K562 (cell line): ENCODE measurements around the gene PARP9. TPM values are rescaled to one million over a fixed set of nuclear protein-coding genes. Genes with fewer than 3 reads are reported as not detected.

Experiments used
- CREB3L1 ChIP-seq: fragments of 450-650 bp; IDR thresholded peaks from 2 replicates; pipeline ENCODE4 v1.6.1; 2014; ENCODE audit warnings: low read depth, mild to moderate bottlenecking, moderate library complexity, borderline replicate concordance
- E2F8 ChIP-seq: fragments of 450-650 bp; IDR thresholded peaks from 2 replicates; pipeline ENCODE4 v1.7.1; 2018; ENCODE audit warnings: mild to moderate bottlenecking, low read depth; ENCODE audit not compliant: partially characterized antibody
- GTF2F1 ChIP-seq: IDR thresholded peaks from 2 replicates; pipeline ENCODE4 v1.6.1; 2011; ENCODE audit warnings: low read depth, low read length, improper control_type of control experiment
- HEY1 ChIP-seq: fragments of 250-450 bp; sonication (Bioruptor Pico); IDR thresholded peaks from 2 replicates; pipeline ENCODE4 v1.5.0; 2020; ENCODE audit warnings: mild to moderate bottlenecking, moderate library complexity, borderline replicate concordance
- HMGN3 ChIP-seq: IDR thresholded peaks from 2 replicates; pipeline ENCODE4 v1.6.1; 2011; ENCODE audit warnings: borderline replicate concordance, low read depth, mild to moderate bottlenecking, mixed read lengths, low read length; ENCODE audit not compliant: insufficient read length; ENCODE audit errors: extremely low read depth
- HNRNPL ChIP-seq: fragments of 200-400 bp; formaldehyde crosslinking; IDR thresholded peaks from 2 replicates; pipeline ENCODE4 v1.6.1; 2017; ENCODE audit warnings: low read depth, mild to moderate bottlenecking, low read length
- HSF4 ChIP-seq: fragments of 250-450 bp; sonication (Bioruptor Pico); IDR thresholded peaks from 2 replicates; pipeline ENCODE4 v2.1.2; 2022; ENCODE audit warnings: mild to moderate bottlenecking, moderate library complexity, borderline replicate concordance
- IFI16 ChIP-seq: fragments of 250-450 bp; sonication (Bioruptor Pico); IDR thresholded peaks from 2 replicates; pipeline ENCODE4 v2.1.2; 2022; ENCODE audit warnings: mild to moderate bottlenecking, inconsistent platforms
- NR2C2 ChIP-seq, 2 experiments: fragments of 200-800 bp in 1 of 2; sonication (Bioruptor generic) in 1 of 2; sonication (generic) in 1 of 2; formaldehyde crosslinking in 1 of 2; IDR thresholded peaks; 2 replicates each; pipeline versions ENCODE4 v1.6.1 to v1.8.0; 2016 to 2022; ENCODE audit warnings: mild to moderate bottlenecking in 1 of 2, missing compliant biosample characterization in 1 of 2, missing genetic modification characterization in 1 of 2, missing genetic modification reagents in 1 of 2
- PRDM10 ChIP-seq: fragments of 450-650 bp; IDR thresholded peaks from 2 replicates; pipeline ENCODE4 v1.6.1; 2018; ENCODE audit not compliant: partially characterized antibody
- PRMT5 ChIP-seq: sonication (generic); formaldehyde crosslinking; IDR thresholded peaks from 2 replicates; pipeline ENCODE4 v1.5.0; 2020; ENCODE audit warnings: missing genetic modification reagents
- PURB ChIP-seq: sonication (generic); formaldehyde crosslinking; IDR thresholded peaks from 2 replicates; pipeline ENCODE4 v1.9.0; 2021; ENCODE audit warnings: low read depth, mild to moderate bottlenecking, missing genetic modification reagents
- SETDB1 ChIP-seq: IDR thresholded peaks from one replicate; pipeline ENCODE4 v1.6.1; 2012; ENCODE audit warnings: low read length, control low read depth, inconsistent platforms
- SMAD1 ChIP-seq: fragments of 150-350 bp; IDR thresholded peaks from 2 replicates; pipeline ENCODE4 v1.6.1; 2014; ENCODE audit warnings: low read length, low read depth; ENCODE audit not compliant: partially characterized antibody
- TGIF2 ChIP-seq: sonication (generic); formaldehyde crosslinking; IDR thresholded peaks from 2 replicates; pipeline ENCODE4 v1.8.1; 2022; ENCODE audit warnings: mild to moderate bottlenecking, missing genetic modification reagents, moderate library complexity
- ZFP91 ChIP-seq: sonication (generic); formaldehyde crosslinking; IDR thresholded peaks from 2 replicates; pipeline ENCODE4 v1.8.0; 2022; ENCODE audit warnings: mild to moderate bottlenecking, missing genetic modification reagents
- ZNF507 ChIP-seq: conservative IDR thresholded peaks from 2 replicates; pipeline ENCODE4 v1.6.1; 2017; ENCODE audit warnings: missing genetic modification characterization, missing compliant biosample characterization
- polyA plus RNA-seq, 8 experiments: library from polyadenylated mRNA; depleted of rRNA in 4 of 8; stranded (reverse) in 5 of 8; unstranded in 3 of 8; fragments of >200 nt; fragmentation: Nextera tagmentation in 2 of 8; fragmentation: Illumina TruSeq in 1 of 8; extraction: Ambion mirVana in 2 of 8; extraction: Trizol in 1 of 8; gene quantifications; 2 replicates each; pipeline versions ENCODE4 v1.2.1 to v1.2.3, GENCODE V29; 2011 to 2014; ENCODE audit warnings: inconsistent platforms in 1 of 8, missing spikeins in 1 of 8
- total RNA-seq, 7 experiments: library from RNA; depleted of rRNA in 6 of 7; stranded (reverse); fragments of >200 nt in 6 of 7; fragmentation: Illumina TruSeq in 2 of 7; extraction: Trizol in 2 of 7; gene quantifications; 2 replicates each; pipeline versions ENCODE4 v1.2.1 to v1.2.3, GENCODE V29; 2011 to 2021; ENCODE audit warnings: low replicate concordance in 1 of 7

The PARP9 gene
- total and polyA plus RNA-seq, 9 of the 15 experiments (the other 6 are each of a cell fraction or from before 2014, with no cell fraction given): 2.1 to 4.8 (median 3.4) TPM

- TF ChIP-seq SMAD1 (no peak), HMGN3 (no peak), NR2C2 (CRISPR knock-in tag; IDR thresholded peaks at IDR 0.05) (no peak), NR2C2 (tag; IDR thresholded peaks at IDR 0.05) (no peak; the same call in 1 of the 2 replicates), PRDM10 (peak; percentile 64), TGIF2 (CRISPR knock-in tag) (no peak), ZFP91 (CRISPR knock-in tag) (no peak), HNRNPL (no peak), SETDB1 (no peak), E2F8 (no peak), CREB3L1 (no peak; the same call in 1 of the 2 replicates), ZNF507 (tag) (no peak), HEY1 (CRISPR knock-in tag) (no peak), PURB (CRISPR knock-in tag) (no peak), GTF2F1 (no peak), PRMT5 (CRISPR knock-in tag) (no peak), HSF4 (no peak), IFI16 (CRISPR knock-in tag) (no peak)
Measured at GRCh38 chr3:122564155-122564912, at the start of gene PARP9, which contains the start of gene DTX3L (continued).
